Esophagus muscularis mucosa (tissue), 4 donors: Measurements from ENCODE around the gene OPN1SW. TPM values are rescaled to one million over a fixed set of nuclear protein-coding genes. Genes with fewer than 3 reads are reported as not detected.

Source experiments
- DNase-seq: peaks from one replicate; pipeline ENCODE4 v3.0.0-alpha.2; 2017; ENCODE audit errors: extremely low spot score
- H3K27ac ChIP-seq, 4 donors: fragments of 200-600 bp; sonication (generic); replicated peaks in 1 of 4; 1 replicate in 3 of 4; 2 replicates in 1 of 4; pipeline ENCODE4 v1.5.1; 2016 to 2019; ENCODE audit warnings: mild to moderate bottlenecking in 1 of 4
- H3K27me3 ChIP-seq, 4 donors: fragments of 200-600 bp; sonication (generic); one replicate each; pipeline versions ENCODE4 v1.5.1 to v1.6.0; 2016 to 2019
- H3K36me3 ChIP-seq, 4 donors: fragments of 200-600 bp; sonication (generic); one replicate each; pipeline ENCODE4 v1.5.1; 2016 to 2019
- H3K4me1 ChIP-seq, 4 donors: fragments of 200-600 bp; sonication (generic); one replicate each; pipeline ENCODE4 v1.5.1; 2016 to 2019
- H3K4me3 ChIP-seq, 4 donors: fragments of 200-600 bp; sonication (generic); 1 replicate in 2 of 4; 2 replicates in 2 of 4; pipeline ENCODE4 v1.5.1; 2016 to 2019; ENCODE audit warnings: mild to moderate bottlenecking in 4 of 4, moderate library complexity in 1 of 4
- H3K9me3 ChIP-seq, 4 donors: fragments of 200-600 bp; sonication (generic); 1 replicate in 3 of 4; 2 replicates in 1 of 4; pipeline ENCODE4 v1.5.1; 2016 to 2019
- EP300 ChIP-seq: sonication (generic); formaldehyde crosslinking; IDR thresholded peaks from one replicate; pipeline ENCODE4 v1.6.1; 2017; ENCODE audit warnings: antibody characterized with exemption
- POLR2A ChIP-seq: fragments of 450-650 bp; IDR thresholded peaks from one replicate; pipeline ENCODE4 v1.6.1; 2017; ENCODE audit warnings: antibody characterized with exemption, moderate library complexity, mild to moderate bottlenecking, low read depth
- POLR2AphosphoS5 ChIP-seq, 2 donors: sonication (generic); formaldehyde crosslinking; IDR thresholded peaks; one replicate each; pipeline ENCODE4 v1.6.1; 2017; ENCODE audit warnings: antibody characterized with exemption in 2 of 2
- WGBS: methylation state at CpG from one replicate; pipeline ENCODE4 v1.1.5; 2018; 5-methylcytosine and 5-hydroxymethylcytosine counted together
- intact Hi-C: fragments of 100-400 bp; cut with DNase I; formaldehyde crosslinking; loops from one replicate; pipeline ENCODE4 v1.15.1; 2023
- total RNA-seq, 4 donors: library from RNA; depleted of rRNA; stranded (reverse); fragments of >200 nt; gene quantifications; one replicate each; pipeline versions ENCODE4 v1.1.0 to v1.2.1, GENCODE V29; 2016
- TF ChIP-seq, protein P1 (sequence below), 3 experiments: fragments of 200-600 bp in 2 of 3; fragments of 450-650 bp in 1 of 3; sonication (generic) in 2 of 3; IDR thresholded peaks; one replicate each; pipeline ENCODE4 v1.5.1; 2017 to 2019; ENCODE audit warnings: antibody characterized with exemption in 3 of 3, mild to moderate bottlenecking in 2 of 3, moderate library complexity in 1 of 3

Gene OPN1SW
- total RNA-seq, 4 donors from 2014 or later: not detected

DNA sequence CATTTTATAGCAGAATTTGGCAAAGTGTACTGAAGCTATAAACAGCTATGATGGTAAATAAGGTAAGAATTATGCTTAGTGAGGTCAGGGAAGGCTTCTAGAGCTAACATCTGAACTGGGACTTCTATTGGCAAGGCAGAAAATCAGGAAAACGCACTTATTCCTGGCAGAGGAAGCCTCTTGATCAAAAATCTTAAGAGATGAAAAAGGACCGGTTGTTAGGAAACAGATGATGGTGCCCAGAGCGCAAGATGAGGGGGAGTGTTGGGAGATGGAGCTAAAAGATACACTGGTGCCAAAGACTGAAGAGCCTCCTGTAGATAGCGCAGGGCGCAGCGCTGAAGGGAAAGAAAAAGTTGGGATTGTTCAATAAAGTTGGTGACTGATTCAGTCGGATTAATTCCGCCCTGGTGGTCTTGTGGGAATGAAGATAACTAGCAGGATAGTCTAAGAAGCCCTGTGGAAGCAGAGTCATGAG is 37.0 kb downstream of the OPN1SW start:
- H3K4me1 ChIP-seq: peaks cover 31 to 48% (median 47%) of the 10 kb centered on the region in 4 donors
- intact Hi-C loops: loop anchor here (5.0 to 10.0 kb wide), 2 partner anchors 54 to 136 kb away; partner anchors contain the start of gene CCDC136
- 3% methylated on average over 8 of the region's 8 CpGs for WGBS
- no peaks in the 10 kb centered on the region for H3K27me3 ChIP-seq
- no peaks in the 10 kb centered on the region for H3K36me3 ChIP-seq
- H3K4me3 ChIP-seq: peak overlapping the region; percentile 78 to 97 (median 88)
- peak overlapping the region; percentile 91 to 99 (median 94) for H3K27ac ChIP-seq
- no peak for TF ChIP-seq EP300
- TF ChIP-seq, protein P1, sequence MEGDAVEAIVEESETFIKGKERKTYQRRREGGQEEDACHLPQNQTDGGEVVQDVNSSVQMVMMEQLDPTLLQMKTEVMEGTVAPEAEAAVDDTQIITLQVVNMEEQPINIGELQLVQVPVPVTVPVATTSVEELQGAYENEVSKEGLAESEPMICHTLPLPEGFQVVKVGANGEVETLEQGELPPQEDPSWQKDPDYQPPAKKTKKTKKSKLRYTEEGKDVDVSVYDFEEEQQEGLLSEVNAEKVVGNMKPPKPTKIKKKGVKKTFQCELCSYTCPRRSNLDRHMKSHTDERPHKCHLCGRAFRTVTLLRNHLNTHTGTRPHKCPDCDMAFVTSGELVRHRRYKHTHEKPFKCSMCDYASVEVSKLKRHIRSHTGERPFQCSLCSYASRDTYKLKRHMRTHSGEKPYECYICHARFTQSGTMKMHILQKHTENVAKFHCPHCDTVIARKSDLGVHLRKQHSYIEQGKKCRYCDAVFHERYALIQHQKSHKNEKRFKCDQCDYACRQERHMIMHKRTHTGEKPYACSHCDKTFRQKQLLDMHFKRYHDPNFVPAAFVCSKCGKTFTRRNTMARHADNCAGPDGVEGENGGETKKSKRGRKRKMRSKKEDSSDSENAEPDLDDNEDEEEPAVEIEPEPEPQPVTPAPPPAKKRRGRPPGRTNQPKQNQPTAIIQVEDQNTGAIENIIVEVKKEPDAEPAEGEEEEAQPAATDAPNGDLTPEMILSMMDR (IDR thresholded peaks at IDR 0.05): no peak
- no peak for TF ChIP-seq POLR2A
- no peak for TF ChIP-seq POLR2AphosphoS5 (IDR thresholded peaks at IDR 0.05)
- DNase-seq: no peak
- no peaks in the 10 kb centered on the region for H3K9me3 ChIP-seq

DNA sequence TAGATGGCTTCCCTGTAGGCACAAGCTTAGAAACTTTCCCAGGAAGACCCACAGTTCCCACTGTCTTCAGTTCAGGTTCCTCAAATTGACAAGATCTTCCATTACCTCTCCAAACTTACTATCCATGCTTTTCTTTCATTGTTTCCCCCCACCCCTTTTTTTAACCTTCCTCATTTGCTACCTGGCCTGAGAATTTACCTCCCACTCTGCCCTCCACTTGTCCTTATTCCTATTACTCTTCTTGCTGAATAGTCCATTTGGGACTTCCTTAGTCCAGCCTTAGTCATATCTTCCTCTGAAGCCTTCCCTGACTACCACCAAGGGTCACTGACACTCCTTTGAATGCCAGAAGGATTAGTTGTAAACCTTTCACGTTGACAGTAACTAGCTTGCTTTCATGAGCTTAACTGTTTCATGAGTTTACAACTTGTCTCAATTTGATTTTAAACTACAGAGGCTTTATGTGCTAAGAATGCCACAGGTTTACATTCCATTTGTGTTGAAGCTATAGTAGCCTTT is 37.7 kb downstream of the OPN1SW start:
- peak overlapping the region; percentile 91 to 99 (median 94) for H3K27ac ChIP-seq
- TF ChIP-seq EP300 (no peak), POLR2A (no peak), POLR2AphosphoS5 (IDR thresholded peaks at IDR 0.05) (no peak)
- TF ChIP-seq, protein P1 (IDR thresholded peaks at IDR 0.05): no peak
- no peaks in the 10 kb centered on the region for H3K9me3 ChIP-seq
- DNase-seq: peak; percentile 17
- no peaks in the 10 kb centered on the region for H3K27me3 ChIP-seq
- H3K4me3 ChIP-seq: peak overlapping the region in 1 of 4 donors; percentile 97
- no peaks in the 10 kb centered on the region for H3K36me3 ChIP-seq
- intact Hi-C loops: loop anchor here (5.0 to 10.0 kb wide), 2 partner anchors 54 to 137 kb away; partner anchors contain the start of gene CCDC136
- WGBS: 17% methylated on average over 1 of the region's 1 CpG
- H3K4me1 ChIP-seq: peaks cover 28 to 41% (median 41%) of the 10 kb centered on the region in 4 donors

DNA sequence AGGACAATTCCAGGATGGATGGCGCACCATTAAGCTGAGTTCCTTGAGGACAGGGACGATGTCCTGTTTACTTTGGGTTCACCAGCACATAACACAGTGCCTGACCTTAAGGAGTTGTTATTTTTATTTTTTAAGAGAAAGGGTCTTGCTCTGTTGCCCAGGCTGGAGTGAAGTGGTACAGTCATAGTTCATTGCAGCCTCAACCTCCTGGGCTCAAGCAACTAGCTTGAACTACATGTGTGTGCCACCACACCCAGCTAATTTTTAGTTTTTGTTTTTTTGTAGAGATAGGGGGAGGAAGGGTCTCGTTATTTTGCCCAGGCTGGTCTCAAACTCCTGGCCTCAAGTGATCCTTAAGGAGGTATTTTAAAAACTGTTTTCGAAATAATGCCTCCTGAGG is 38.2 kb downstream of the OPN1SW start:
- Histone ChIP-seq H3K4me3 (no peak overlapping the region), H3K27me3 (no peaks in the 10 kb centered on the region), H3K36me3 (no peaks in the 10 kb centered on the region), H3K4me1 (peaks cover 25 to 38% (median 36%) of the 10 kb centered on the region in 4 donors), H3K9me3 (no peaks in the 10 kb centered on the region), H3K27ac (peak overlapping the region in 3 of 4 donors; percentile 91 to 99 (median 93))
- intact Hi-C loops: loop anchor here (5.0 to 10.0 kb wide), 2 partner anchors 55 to 137 kb away; partner anchors contain the start of gene CCDC136
- DNase-seq: peak; percentile 24
- TF ChIP-seq POLR2AphosphoS5 (IDR thresholded peaks at IDR 0.05) (no peak), EP300 (no peak), POLR2A (no peak)
- TF ChIP-seq, protein P1 (IDR thresholded peaks at IDR 0.05): no peak
- 91% methylated on average over 4 of the region's 4 CpGs for WGBS

DNA sequence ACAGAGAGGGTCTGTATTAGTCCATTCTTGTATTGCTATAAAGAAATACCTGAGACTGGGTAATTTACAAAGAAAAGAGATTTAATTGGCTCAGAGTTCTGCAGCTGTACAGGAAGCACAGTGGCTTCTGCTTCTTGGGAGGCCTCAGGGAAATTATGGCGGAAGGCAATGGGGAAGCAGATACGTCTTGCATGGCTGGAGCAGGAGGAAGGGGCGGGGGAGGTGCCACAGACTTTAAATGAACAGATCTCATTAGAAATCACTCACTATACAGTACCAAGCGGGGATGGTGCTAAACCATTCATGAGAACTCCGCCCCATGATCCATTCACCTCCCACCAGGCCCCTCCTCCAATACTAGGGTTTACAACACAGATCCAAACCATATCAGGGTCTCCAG is 40.2 kb downstream of the OPN1SW start:
- intact Hi-C loops: loop anchor here (5.0 to 10.0 kb wide), 2 partner anchors 57 to 139 kb away; partner anchors contain the start of gene CCDC136
- 98% methylated on average over 5 of the region's 5 CpGs for WGBS
- no peak for DNase-seq
- TF ChIP-seq POLR2A (no peak), POLR2AphosphoS5 (IDR thresholded peaks at IDR 0.05) (no peak), EP300 (no peak)
- TF ChIP-seq, protein P1 (IDR thresholded peaks at IDR 0.05): no peak
- Histone ChIP-seq H3K27me3 (no peaks in the 10 kb centered on the region), H3K27ac (no peak overlapping the region), H3K4me3 (no peak overlapping the region), H3K36me3 (no peaks in the 10 kb centered on the region), H3K4me1 (peaks cover 5 to 18% (median 16%) of the 10 kb centered on the region in 4 donors), H3K9me3 (no peaks in the 10 kb centered on the region)
